Peyer's patch (tissue), 4 donors: ENCODE results near the gene MAPK10.

Experiments
- CTCF ChIP-seq, 6 experiments: fragments of 450-650 bp in 4 of 6; fragments of 200-600 bp in 2 of 6; sonication (generic) in 1 of 6; IDR thresholded peaks; one replicate each; pipeline ENCODE4 v1.5.1; 2017 to 2019; ENCODE audit warnings: antibody characterized with exemption in 6 of 6, mild to moderate bottlenecking in 3 of 6, moderate library complexity in 1 of 6
- POLR2A ChIP-seq, 2 donors: fragments of 450-650 bp; IDR thresholded peaks; one replicate each; pipeline ENCODE4 v1.5.1; 2017; ENCODE audit warnings: antibody characterized with exemption in 2 of 2, mild to moderate bottlenecking in 2 of 2, moderate library complexity in 2 of 2

GRCh38 chr4:86333236-86333635 lies 26.6 kb downstream of the MAPK10 start:
- TF ChIP-seq CTCF (IDR thresholded peaks at IDR 0.05) (no peak), POLR2A (IDR thresholded peaks at IDR 0.05) (no peak)
